ENCODE results near the gene SMCHD1. TPM values are rescaled to one million over a fixed set of nuclear protein-coding genes. Genes with fewer than 3 reads are reported as not detected.

SMCHD1 gene
- total and polyA plus RNA-seq, 2 experiments from 2014 or later: 7.7 to 39.0 TPM

DNA sequence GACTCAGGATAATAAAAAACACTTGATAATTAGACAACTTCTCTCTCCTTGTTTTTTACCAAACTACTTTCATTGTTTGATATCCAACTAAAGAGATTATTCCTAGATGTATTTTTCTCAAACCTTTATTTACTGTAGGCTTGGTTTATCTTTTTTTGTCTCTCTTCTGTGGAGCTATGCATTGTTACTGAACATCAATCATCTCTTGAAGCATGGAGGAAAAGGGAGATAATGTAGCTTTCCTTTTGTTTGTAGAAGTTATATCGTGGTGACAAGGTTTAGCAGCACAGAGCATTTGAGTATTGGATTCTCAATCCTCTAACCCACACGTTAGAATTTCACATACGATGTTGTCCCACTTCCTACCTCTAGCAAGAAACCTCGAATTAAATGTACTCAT, 41.7 kb downstream of the SMCHD1 start (continued):
- TF ChIP-seq REST (IDR thresholded peaks at IDR 0.05; ENCODE audit: unreplicated experiment) (no peak), EZH2phosphoT487 (IDR thresholded peaks at IDR 0.05; ENCODE audit: unreplicated experiment) (no peak), STAT1 (IDR thresholded peaks at IDR 0.05; ENCODE audit: unreplicated experiment) (no peak), ZNF114 (CRISPR knock-in tag; IDR thresholded peaks at IDR 0.05) (no peak), ZNF331 (CRISPR knock-in tag; IDR thresholded peaks at IDR 0.05; ENCODE audit: low read depth) (no peak), NANOG (IDR thresholded peaks at IDR 0.05; ENCODE audit: borderline replicate concordance) (no peak), CREB1 (CRISPR knock-in tag; IDR thresholded peaks at IDR 0.05; ENCODE audit: low read depth) (no peak), JUNB (IDR thresholded peaks at IDR 0.05; ENCODE audit: unreplicated experiment) (no peak), EZH2 (IDR thresholded peaks at IDR 0.05; ENCODE audit: low read depth, unreplicated experiment) (no peak)
- TF ChIP-seq, protein P1, sequence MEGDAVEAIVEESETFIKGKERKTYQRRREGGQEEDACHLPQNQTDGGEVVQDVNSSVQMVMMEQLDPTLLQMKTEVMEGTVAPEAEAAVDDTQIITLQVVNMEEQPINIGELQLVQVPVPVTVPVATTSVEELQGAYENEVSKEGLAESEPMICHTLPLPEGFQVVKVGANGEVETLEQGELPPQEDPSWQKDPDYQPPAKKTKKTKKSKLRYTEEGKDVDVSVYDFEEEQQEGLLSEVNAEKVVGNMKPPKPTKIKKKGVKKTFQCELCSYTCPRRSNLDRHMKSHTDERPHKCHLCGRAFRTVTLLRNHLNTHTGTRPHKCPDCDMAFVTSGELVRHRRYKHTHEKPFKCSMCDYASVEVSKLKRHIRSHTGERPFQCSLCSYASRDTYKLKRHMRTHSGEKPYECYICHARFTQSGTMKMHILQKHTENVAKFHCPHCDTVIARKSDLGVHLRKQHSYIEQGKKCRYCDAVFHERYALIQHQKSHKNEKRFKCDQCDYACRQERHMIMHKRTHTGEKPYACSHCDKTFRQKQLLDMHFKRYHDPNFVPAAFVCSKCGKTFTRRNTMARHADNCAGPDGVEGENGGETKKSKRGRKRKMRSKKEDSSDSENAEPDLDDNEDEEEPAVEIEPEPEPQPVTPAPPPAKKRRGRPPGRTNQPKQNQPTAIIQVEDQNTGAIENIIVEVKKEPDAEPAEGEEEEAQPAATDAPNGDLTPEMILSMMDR (conservative IDR thresholded peaks at IDR 0.05; ENCODE audit: low read depth in 2 of 2): no peak

- H2AFZ ChIP-seq: no peak overlapping the region
- Mint-ChIP-seq H3K9me3 (no peaks in the 10 kb centered on the region), H3K36me3 (ENCODE audit: low read depth) (peaks cover 48% of the 10 kb centered on the region; the same call in 2 of the 3 replicates), H3K27ac (no peak overlapping the region), H3K4me1 (no peaks in the 10 kb centered on the region), H3K4me3 (no peak overlapping the region), H3K27me3 (ENCODE audit: insufficient read depth, low read depth, poor library complexity) (no peaks in the 10 kb centered on the region)
- H3K27me3 ChIP-seq (ENCODE audit: insufficient read depth): no peaks in the 10 kb centered on the region
- ATAC-seq (no peak), DNase-seq (ENCODE audit: low spot score) (no peak)
- no peaks in the 10 kb centered on the region for H3F3A ChIP-seq (replicated peaks; ENCODE audit: low read depth)
- no peaks in the 10 kb centered on the region; the same call in 1 of the 2 replicates for H3K36me3 ChIP-seq (ENCODE audit: insufficient read depth)
- H3K4me2 ChIP-seq: no peak overlapping the region
- H3K79me2 ChIP-seq (replicated peaks; ENCODE audit: insufficient read depth): no peaks in the 10 kb centered on the region
- TF ChIP-seq ZNF114 (CRISPR knock-in tag; IDR thresholded peaks at IDR 0.05): no peak
- no peak for TF ChIP-seq ZNF331 (CRISPR knock-in tag; IDR thresholded peaks at IDR 0.05; ENCODE audit: low read depth)
- TF ChIP-seq CREB1 (CRISPR knock-in tag; IDR thresholded peaks at IDR 0.05; ENCODE audit: low read depth): no peak
- no peak for TF ChIP-seq REST (IDR thresholded peaks at IDR 0.05; ENCODE audit: unreplicated experiment)
- TF ChIP-seq POLR2AphosphoS5 (IDR thresholded peaks at IDR 0.05; ENCODE audit: low read depth): no peak
- TF ChIP-seq JUNB (IDR thresholded peaks at IDR 0.05; ENCODE audit: unreplicated experiment): no peak
- no peak for TF ChIP-seq STAT1 (IDR thresholded peaks at IDR 0.05; ENCODE audit: unreplicated experiment)
- TF ChIP-seq, protein P2, sequence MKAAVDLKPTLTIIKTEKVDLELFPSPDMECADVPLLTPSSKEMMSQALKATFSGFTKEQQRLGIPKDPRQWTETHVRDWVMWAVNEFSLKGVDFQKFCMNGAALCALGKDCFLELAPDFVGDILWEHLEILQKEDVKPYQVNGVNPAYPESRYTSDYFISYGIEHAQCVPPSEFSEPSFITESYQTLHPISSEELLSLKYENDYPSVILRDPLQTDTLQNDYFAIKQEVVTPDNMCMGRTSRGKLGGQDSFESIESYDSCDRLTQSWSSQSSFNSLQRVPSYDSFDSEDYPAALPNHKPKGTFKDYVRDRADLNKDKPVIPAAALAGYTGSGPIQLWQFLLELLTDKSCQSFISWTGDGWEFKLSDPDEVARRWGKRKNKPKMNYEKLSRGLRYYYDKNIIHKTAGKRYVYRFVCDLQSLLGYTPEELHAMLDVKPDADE (IDR thresholded peaks at IDR 0.05): no peak
- TF ChIP-seq EZH2phosphoT487 (IDR thresholded peaks at IDR 0.05; ENCODE audit: unreplicated experiment): no peak
- no peak for TF ChIP-seq EZH2 (IDR thresholded peaks at IDR 0.05; ENCODE audit: low read depth, unreplicated experiment)
- TF ChIP-seq, protein P1 (conservative IDR thresholded peaks at IDR 0.05; ENCODE audit: low read depth in 2 of 2): no peak
- no peak for TF ChIP-seq NANOG (IDR thresholded peaks at IDR 0.05; ENCODE audit: borderline replicate concordance)
- H3K4me3 ChIP-seq: no peak overlapping the region
- H3K4me1 ChIP-seq (ENCODE audit: insufficient read depth): no peaks in the 10 kb centered on the region
- no peak overlapping the region for H3K27ac ChIP-seq (ENCODE audit: low read depth)
- no peaks in the 10 kb centered on the region for H4K20me1 ChIP-seq (replicated peaks; ENCODE audit: insufficient read depth)
- H3K9me2 ChIP-seq (ENCODE audit: insufficient read depth): no peaks in the 10 kb centered on the region
Measured at GRCh38 chr18:2699001-2699400, 43.5 kb downstream of the SMCHD1 start.
